ENCODE data around the gene DACH1. TPM values are rescaled to one million over a fixed set of nuclear protein-coding genes. Genes with fewer than 3 reads are reported as not detected.
"Not testable (repeated sequence)": the region's sequence is repeated elsewhere in the genome, so short reads cannot be mapped to it uniquely, and the experiment has no call there.

Gene DACH1
- total RNA-seq, 4 donors from 2014 or later: 0.38 to 5.8 (median 2.5) TPM

DNA sequence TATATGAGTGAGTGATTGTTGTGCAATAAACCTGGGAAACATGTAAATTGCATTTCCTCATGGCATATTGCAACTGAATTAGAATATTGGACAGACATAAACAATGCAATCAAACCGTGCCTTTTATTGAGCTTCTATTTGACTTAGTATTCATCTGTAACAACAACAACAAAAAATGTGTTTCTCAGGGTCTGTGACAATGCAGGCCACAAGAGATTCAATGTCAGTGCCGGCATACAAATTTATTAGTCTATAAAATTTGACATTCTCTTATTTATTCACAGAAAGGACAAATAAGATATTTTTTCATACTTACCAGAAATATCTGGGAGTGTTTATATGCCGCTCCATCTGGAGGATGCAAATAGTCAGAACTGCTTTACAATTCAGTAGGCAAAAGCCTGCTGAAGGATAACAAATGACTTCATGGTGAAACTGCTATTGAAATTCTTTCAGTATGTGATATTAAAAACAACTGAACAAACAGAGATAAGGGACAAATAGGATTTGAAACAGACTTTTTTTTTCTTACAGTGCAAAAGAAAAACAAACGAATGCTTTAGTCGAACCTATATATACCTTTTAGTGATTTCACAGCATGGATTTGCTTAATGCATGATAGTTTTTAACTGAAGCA, 77.2 kb downstream of the DACH1 start:
- intact Hi-C loops (cut with DNase I; ENCODE audit: low total_unique reads): no loop called here
- no peak for TF ChIP-seq POLR2A (IDR thresholded peaks at IDR 0.05)
- no peak for TF ChIP-seq CTCF (IDR thresholded peaks at IDR 0.05)
- 71 to 75% methylated on average over 5 of the region's 5 CpGs for WGBS, 2 donors
- DNase-seq (ENCODE audit: low spot score in 2 of 2): no peak
- H3K4me3 ChIP-seq (ENCODE audit: low read depth, poor library complexity, severe bottlenecking): no peak overlapping the region

- no peak overlapping the region for H3K4me3 ChIP-seq (ENCODE audit: low read depth, poor library complexity, severe bottlenecking)
- intact Hi-C loops (cut with DNase I; ENCODE audit: low total_unique reads): no loop called here
- TF ChIP-seq POLR2A (IDR thresholded peaks at IDR 0.05): no peak
- TF ChIP-seq CTCF (IDR thresholded peaks at IDR 0.05): no peak
- no peak for DNase-seq (ENCODE audit: low spot score in 2 of 2)
Observed at GRCh38 chr13:71789037-71789436, 78.0 kb downstream of the DACH1 start.

GRCh38 chr13:71787414-71787813, 79.6 kb downstream of the DACH1 start:
- TF ChIP-seq POLR2A (IDR thresholded peaks at IDR 0.05): no peak
- TF ChIP-seq CTCF (IDR thresholded peaks at IDR 0.05): no peak
- DNase-seq (ENCODE audit: low spot score in 2 of 2): no peak
- intact Hi-C loops (cut with DNase I; ENCODE audit: low total_unique reads): no loop called here
- WGBS, 2 donors: 85 to 86% methylated on average over 9 of the region's 9 CpGs
- H3K4me3 ChIP-seq (ENCODE audit: low read depth, poor library complexity, severe bottlenecking): no peak overlapping the region

DNA sequence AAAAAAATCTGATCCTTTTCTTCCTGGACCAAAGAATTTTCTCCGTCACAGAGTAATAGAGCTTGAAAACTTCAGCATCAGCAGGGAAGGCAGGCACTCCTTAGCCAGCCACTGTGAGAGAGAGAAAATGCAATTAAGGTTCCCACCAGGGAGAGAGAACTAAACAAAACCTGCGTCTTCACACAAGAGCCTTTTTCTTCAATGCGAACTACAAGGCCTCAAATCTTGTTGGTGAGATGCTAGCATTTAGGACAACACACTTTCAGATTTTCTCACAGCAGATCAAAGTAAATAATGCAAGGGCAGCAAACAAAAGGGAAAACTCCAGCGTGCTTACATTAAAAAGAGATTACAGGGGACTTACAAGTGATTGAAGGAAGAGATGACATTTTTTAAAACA, 80.1 kb downstream of the DACH1 start:
- no peak for TF ChIP-seq POLR2A (IDR thresholded peaks at IDR 0.05)
- TF ChIP-seq CTCF (IDR thresholded peaks at IDR 0.05): no peak
- WGBS, 2 donors: 74 to 80% methylated on average over 4 of the region's 4 CpGs
- no peak overlapping the region for H3K4me3 ChIP-seq (ENCODE audit: low read depth, poor library complexity, severe bottlenecking)
- intact Hi-C loops (cut with DNase I; ENCODE audit: low total_unique reads): no loop called here
- DNase-seq (ENCODE audit: low spot score in 2 of 2): no peak

DNA sequence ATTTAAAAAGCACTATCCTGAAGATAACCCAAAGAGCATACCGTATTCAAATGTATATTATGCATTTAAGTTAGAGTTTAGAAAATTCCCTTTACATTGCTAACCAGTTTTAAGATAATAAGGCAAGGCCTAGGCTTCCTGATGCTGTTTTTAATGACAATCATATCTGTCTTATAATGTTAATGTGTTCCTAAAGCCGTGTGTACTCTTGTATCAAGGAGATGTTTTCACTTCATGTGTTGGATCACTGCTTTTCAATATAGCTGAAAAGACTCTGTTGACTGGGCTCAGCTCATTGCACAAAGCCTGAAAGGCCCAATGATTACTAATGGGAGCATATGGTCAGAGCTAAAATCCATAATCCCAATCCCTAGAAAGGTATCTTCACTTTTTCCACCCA, 81.6 kb downstream of the DACH1 start:
- DNase-seq (ENCODE audit: low spot score in 2 of 2): no peak
- 80 to 91% methylated on average over 2 of the region's 2 CpGs for WGBS, 2 donors
- H3K4me3 ChIP-seq (ENCODE audit: low read depth, poor library complexity, severe bottlenecking): no peak overlapping the region
- intact Hi-C loops (cut with DNase I; ENCODE audit: low total_unique reads): no loop called here
- TF ChIP-seq CTCF (IDR thresholded peaks at IDR 0.05) (no peak), POLR2A (IDR thresholded peaks at IDR 0.05) (no peak)

DNA sequence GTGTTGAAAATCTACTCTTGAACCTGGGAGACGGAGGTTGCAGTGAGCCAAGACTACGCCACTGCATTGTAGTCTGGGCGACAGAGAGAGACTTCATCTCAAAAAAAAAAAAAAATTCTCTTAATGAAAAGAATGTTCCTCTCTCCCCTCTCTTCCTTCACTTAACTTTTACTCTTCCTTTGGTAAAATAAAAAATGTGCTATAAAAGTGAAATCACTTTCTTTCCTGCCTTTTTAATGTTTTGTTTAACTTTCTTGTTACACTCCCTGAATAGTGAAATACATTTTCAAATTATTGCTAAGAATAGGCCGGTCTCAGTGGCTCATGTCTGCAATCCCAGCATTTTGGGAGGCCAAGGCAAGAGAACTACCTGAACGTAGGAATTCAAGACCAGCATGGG, 86.5 kb downstream of the DACH1 start:
- no peak for DNase-seq (ENCODE audit: low spot score in 2 of 2)
- no peak overlapping the region for H3K4me3 ChIP-seq (ENCODE audit: low read depth, poor library complexity, severe bottlenecking)
- intact Hi-C loops (cut with DNase I; ENCODE audit: low total_unique reads): no loop called here
- TF ChIP-seq CTCF (IDR thresholded peaks at IDR 0.05) (no peak), POLR2A (IDR thresholded peaks at IDR 0.05) (no peak)
- WGBS, 2 donors: 86% methylated on average over 5 of the region's 5 CpGs

DNA sequence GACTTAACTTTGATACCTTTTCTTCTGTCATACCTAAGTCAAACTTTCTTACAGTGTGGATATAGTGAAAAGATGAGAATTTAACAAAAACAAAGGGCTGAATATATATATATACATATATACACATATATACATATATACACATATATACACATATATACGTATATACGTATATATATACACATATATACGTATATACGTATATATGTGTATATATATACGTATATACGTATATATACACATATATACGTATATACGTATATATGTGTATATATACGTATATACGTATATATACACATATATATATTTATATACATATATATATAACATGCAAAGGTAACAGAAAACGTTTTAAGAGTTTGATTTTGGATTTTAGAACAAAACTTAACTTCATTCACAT, 88.0 kb downstream of the DACH1 start:
- H3K4me3 ChIP-seq (ENCODE audit: low read depth, poor library complexity, severe bottlenecking); intact Hi-C loops (cut with DNase I; ENCODE audit: low total_unique reads); DNase-seq (ENCODE audit: low spot score in 2 of 2): not testable (repeated sequence)
- 85 to 90% methylated on average over 11 of the region's 11 CpGs for WGBS, 2 donors

Data from lower leg skin (tissue), 4 donors.